ENCODE results near the gene ADCYAP1R1.
"Not testable (repeated sequence)": the region's sequence is repeated elsewhere in the genome, so short reads cannot be mapped to it uniquely, and the experiment has no call there.

ADCYAP1R1 gene

GRCh38 chr7:31146030-31146429 is 93.9 kb downstream of the ADCYAP1R1 start:
- DNase-seq, result no peak

GRCh38 chr7:31146538-31146937 is 94.4 kb downstream of the ADCYAP1R1 start:
- DNase-seq, result no peak

GRCh38 chr7:31151849-31152248 is 99.7 kb downstream of the ADCYAP1R1 start:
- no peak for DNase-seq

GRCh38 chr7:31153318-31153717 is 101.2 kb downstream of the ADCYAP1R1 start:
- not testable (repeated sequence) for DNase-seq

GRCh38 chr7:31160941-31161340 is 108.8 kb downstream of the ADCYAP1R1 start:
- no peak for DNase-seq

Data from NK-92 treated with Interleukin-12 subunit alpha and Interleukin-12 subunit beta, amount 100 ng/mL, for 24 hours (cell line).